ENCODE data around the gene ALK.

Gene ALK

DNA sequence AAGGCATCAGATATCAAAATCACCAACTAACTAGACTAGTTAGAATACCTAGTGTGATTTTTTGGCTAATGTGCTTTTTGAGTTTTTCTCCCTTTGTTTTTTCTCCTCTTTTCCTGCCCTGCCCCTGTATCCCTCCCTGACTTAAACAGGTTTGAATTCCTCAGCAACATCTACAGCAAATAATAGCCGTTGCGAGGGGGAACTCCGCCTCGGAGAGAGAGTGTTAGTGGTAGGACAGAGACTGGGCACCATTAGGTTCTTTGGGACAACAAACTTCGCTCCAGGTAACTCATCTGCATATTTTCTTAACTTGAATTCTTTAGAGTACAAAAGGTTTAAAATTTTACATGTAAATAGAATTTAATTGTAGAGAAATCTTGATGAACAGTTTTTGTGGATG is 761.2 kb downstream of the ALK start:
- CTCF ChIA-PET: no interaction called here
- DNase-seq (ENCODE audit: extremely low spot score): no peak
- POLR2A ChIA-PET: no interaction called here
- no peak for TF ChIP-seq CTCF (IDR thresholded peaks at IDR 0.05; ENCODE audit: control extremely low read depth, extremely low read depth, low read depth, missing control alignments)

DNA sequence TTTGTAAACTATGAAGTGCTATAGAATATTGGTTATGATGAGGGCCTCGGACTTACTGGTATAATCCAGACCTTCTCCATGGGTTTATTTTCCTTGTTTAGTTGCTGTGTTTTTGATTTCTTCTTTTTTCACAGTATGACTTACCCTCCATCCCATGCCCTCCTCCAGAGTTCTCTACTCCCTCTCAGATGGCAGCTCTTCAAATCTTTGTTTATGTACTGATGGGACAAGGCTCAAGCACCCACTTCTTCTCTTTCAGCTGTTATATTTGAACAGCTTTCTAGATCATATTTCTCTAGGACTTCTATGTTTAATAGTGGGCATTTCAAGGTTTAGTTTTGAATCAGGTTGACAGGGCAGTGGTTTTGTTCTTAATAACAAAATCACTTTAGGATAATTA is 762.3 kb downstream of the ALK start:
- no peak for DNase-seq (ENCODE audit: extremely low spot score)
- no peak for TF ChIP-seq CTCF (IDR thresholded peaks at IDR 0.05; ENCODE audit: control extremely low read depth, extremely low read depth, low read depth, missing control alignments)
- CTCF ChIA-PET: no interaction called here
- POLR2A ChIA-PET: no interaction called here

GRCh38 chr2:29157131-29157530 is 764.3 kb downstream of the ALK start:
- CTCF ChIA-PET: interaction anchor here (1.5 kb wide), 1 partner anchor 10 kb away, joined by 4 read pairs; no protein-coding TSS in a partner anchor
- no peak for DNase-seq (ENCODE audit: extremely low spot score)
- POLR2A ChIA-PET: no interaction called here
- no peak for TF ChIP-seq CTCF (IDR thresholded peaks at IDR 0.05; ENCODE audit: control extremely low read depth, extremely low read depth, low read depth, missing control alignments)

DNA sequence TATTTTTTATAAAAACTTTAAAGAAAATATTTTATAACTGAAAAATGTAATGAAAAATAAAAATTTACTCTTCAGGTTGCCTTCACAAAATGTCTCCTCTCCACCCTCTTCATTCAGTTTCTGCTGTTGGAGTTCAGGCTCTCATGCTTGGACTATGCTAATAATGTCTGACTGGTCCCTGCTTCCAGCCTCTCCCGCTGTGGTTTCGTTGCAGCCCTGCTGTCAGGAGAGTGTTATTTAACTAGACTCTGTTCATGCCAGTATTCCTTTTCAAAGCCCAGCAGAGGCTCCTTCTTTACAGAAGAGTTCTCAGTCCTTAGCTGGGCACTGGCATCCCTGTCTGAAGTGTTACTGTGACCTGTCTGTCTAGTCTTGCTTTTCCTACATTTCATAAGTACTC is 765.8 kb downstream of the ALK start:
- ChIA-PET POLR2A (no interaction called here), CTCF (no interaction called here)
- no peak for TF ChIP-seq CTCF (IDR thresholded peaks at IDR 0.05; ENCODE audit: control extremely low read depth, extremely low read depth, low read depth, missing control alignments)
- DNase-seq (ENCODE audit: extremely low spot score): no peak

DNA sequence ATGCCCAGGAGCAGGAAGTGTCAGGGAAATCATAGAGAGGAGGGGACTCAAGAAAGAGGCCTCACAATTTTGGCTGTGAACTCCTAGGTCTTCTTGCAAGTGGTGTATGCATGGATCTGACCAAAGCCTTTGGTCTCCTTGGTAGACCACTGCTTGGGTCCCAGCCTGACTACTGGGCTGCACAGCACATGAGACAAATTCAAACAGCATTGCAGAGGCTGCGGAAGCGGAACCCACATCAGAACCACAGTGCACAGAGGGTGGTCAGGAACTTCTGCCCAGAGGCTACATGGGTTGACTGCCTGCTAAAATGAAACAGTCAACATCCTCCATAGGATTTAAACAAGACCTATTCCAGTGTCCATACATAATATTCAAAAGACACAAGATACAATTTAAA is 766.8 kb downstream of the ALK start:
- no peak for TF ChIP-seq CTCF (IDR thresholded peaks at IDR 0.05; ENCODE audit: control extremely low read depth, extremely low read depth, low read depth, missing control alignments)
- DNase-seq (ENCODE audit: extremely low spot score): no peak
- CTCF ChIA-PET: interaction anchor here (1.9 kb wide), 1 partner anchor 9 kb away, joined by 6 read pairs; no protein-coding TSS in a partner anchor
- POLR2A ChIA-PET: no interaction called here

DNA sequence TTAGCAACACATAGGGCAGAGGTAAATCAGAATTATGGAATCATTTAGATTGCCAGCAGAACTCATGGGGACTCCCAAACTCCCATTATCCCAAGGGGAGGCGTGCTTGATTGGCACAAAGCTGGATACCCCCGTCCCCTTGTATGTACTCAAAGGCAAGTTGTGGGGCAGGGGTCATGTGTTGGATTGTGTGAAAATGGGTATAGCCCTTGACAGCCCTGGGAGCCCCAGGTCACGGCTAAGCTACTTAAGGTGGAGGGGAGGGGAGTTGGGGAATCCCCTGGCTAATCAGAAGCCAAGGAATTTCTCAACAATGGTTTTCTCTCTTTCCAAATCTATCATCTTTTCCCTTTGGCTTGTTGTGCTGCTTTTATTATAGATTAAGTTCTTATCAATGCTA is 773.4 kb downstream of the ALK start:
- CTCF ChIA-PET: interaction anchor here (1.0 to 1.2 kb wide), 3 partner anchors 18 to 34 kb away, joined by 3 to 5 read pairs (median 4); no protein-coding TSS in a partner anchor
- POLR2A ChIA-PET: no interaction called here
- no peak for TF ChIP-seq CTCF (IDR thresholded peaks at IDR 0.05; ENCODE audit: control extremely low read depth, extremely low read depth, low read depth, missing control alignments)
- DNase-seq (ENCODE audit: extremely low spot score): no peak

DNA sequence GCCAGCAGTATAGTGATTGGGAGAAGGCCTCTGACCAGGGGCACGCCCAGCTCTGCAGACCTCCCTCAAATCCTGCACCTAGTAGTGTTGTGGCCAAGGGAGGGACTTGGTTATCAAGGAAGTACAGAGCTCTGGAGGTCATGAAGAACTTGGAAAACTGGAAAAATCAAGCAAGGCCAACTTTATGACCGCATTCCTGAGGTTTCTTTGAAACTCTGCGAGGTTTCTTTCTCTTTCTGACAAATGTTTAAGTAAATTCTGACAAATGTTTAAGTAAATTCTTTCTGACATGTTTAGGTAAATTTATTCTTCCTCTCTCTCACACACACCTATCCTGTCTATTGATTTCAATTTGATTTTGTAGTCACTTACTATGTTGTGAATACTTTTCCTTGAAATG is 775.2 kb downstream of the ALK start:
- ChIA-PET POLR2A (no interaction called here), CTCF (interaction anchor here (1.6 kb wide), 1 partner anchor 30 kb away, joined by 3 read pairs; no protein-coding TSS in a partner anchor)
- no peak for TF ChIP-seq CTCF (IDR thresholded peaks at IDR 0.05; ENCODE audit: control extremely low read depth, extremely low read depth, low read depth, missing control alignments)
- DNase-seq (ENCODE audit: extremely low spot score): no peak

All from GM10248 (cell line).